ENCODE measurements around the gene SLC11A2. TPM values are rescaled to one million over a fixed set of nuclear protein-coding genes. Genes with fewer than 3 reads are reported as not detected.

The SLC11A2 gene
- total and polyA plus RNA-seq, 2 experiments from 2014 or later: 30.5 to 41.3 TPM

DNA sequence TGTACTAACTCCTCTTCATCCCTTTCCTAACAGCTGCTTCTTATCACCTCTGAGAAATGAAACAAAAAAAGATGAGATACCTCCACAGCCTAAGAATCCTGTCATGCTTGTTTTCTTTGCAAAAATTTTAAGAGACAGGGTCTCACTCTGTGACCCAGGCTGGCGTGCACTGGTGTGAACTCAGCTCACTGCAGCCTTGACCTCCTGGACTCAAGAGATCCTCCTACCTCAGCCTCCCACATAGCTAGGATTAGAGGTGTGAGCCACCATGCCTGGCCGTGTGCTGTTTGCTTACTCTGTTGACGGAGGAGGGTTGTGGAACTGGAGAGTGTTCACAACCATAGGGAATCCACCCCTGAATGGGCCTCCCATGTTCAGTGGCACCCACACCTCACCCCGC, 41.0 kb upstream of the SLC11A2 start:
- Histone ChIP-seq H3K27me3 (no peaks in the 10 kb centered on the region), H3K9me3 (ENCODE audit: low read depth) (no peaks in the 10 kb centered on the region), H3K36me3 (peaks cover 58% of the 10 kb centered on the region), H3K27ac (no peak overlapping the region), H3K4me3 (no peak overlapping the region), H3K4me1 (ENCODE audit: low read depth) (no peaks in the 10 kb centered on the region)
- TF ChIP-seq, protein P1, sequence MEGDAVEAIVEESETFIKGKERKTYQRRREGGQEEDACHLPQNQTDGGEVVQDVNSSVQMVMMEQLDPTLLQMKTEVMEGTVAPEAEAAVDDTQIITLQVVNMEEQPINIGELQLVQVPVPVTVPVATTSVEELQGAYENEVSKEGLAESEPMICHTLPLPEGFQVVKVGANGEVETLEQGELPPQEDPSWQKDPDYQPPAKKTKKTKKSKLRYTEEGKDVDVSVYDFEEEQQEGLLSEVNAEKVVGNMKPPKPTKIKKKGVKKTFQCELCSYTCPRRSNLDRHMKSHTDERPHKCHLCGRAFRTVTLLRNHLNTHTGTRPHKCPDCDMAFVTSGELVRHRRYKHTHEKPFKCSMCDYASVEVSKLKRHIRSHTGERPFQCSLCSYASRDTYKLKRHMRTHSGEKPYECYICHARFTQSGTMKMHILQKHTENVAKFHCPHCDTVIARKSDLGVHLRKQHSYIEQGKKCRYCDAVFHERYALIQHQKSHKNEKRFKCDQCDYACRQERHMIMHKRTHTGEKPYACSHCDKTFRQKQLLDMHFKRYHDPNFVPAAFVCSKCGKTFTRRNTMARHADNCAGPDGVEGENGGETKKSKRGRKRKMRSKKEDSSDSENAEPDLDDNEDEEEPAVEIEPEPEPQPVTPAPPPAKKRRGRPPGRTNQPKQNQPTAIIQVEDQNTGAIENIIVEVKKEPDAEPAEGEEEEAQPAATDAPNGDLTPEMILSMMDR (IDR thresholded peaks at IDR 0.05; ENCODE audit: low read depth, low read length): no peak
- DNase-seq (ENCODE audit: low read depth in 1 of 2, low spot score in 1 of 2): no peak

DNA sequence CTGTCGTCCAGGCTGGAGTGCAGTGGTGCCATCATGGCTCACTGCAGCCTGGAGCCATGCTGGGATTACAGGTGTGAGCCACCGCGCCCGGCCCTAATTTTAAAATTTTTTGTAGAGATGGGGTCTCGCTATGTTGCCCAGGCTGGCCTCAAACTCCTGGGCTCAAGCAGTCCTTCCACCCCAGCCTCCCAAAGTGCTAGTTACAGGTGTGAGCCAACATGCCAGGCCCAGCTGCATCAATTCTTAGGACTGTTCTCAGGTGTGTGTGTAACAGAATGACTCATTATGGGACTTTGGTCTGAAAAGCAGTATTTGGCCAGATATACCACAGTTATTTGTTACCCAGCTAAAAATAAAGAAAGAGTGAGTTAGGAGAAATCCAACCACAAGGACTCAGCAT, 39.3 kb upstream of the SLC11A2 start:
- no peaks in the 10 kb centered on the region for H3K27me3 ChIP-seq
- DNase-seq (ENCODE audit: low read depth in 1 of 2, low spot score in 1 of 2): no peak
- H3K4me1 ChIP-seq (ENCODE audit: low read depth): no peaks in the 10 kb centered on the region
- no peak overlapping the region for H3K27ac ChIP-seq
- H3K4me3 ChIP-seq: no peak overlapping the region
- TF ChIP-seq, protein P1 (IDR thresholded peaks at IDR 0.05; ENCODE audit: low read depth, low read length): no peak
- H3K9me3 ChIP-seq (ENCODE audit: low read depth): no peaks in the 10 kb centered on the region
- H3K36me3 ChIP-seq: peaks cover 54% of the 10 kb centered on the region

DNA sequence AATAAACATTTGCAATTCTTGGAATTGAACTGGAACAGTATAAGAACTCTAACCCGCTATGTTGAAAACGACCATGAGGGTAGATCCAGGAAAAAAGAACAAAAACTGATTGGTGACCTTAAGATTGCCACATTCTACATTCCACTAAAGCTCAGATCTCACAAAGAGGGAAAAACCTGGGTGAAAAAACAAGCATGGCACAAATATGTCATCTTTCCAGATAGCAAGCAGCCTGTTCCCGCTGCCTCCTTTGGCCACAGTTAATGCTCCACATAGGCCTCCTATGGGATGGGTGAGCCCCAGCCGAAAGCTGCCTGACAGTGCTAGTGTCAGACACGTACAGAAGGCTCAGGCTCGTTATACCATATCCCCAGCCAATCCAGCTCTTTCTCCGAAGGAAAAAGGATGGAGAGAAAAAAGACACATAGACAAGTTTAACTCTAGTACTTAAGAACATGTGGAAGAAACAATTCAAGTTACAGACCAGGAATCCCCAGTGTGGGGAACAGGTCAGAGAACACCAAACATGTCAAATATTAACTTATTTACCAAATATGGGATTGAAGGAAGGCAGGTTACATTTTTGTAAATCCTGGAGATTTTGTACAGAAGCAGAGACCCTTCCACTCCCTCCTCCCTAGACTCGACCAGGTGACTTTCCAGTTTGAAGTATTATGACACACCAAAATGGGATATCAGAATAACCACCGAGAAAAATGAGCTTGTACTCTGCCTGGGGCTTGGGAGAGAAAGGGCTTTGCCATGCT, 36.6 kb upstream of the SLC11A2 start:
- Histone ChIP-seq H3K27ac (peak overlapping the region; percentile 75), H3K27me3 (no peaks in the 10 kb centered on the region), H3K36me3 (peaks cover 53% of the 10 kb centered on the region), H3K4me1 (ENCODE audit: low read depth) (no peaks in the 10 kb centered on the region), H3K4me3 (no peak overlapping the region), H3K9me3 (ENCODE audit: low read depth) (no peaks in the 10 kb centered on the region)
- DNase-seq (ENCODE audit: low read depth in 1 of 2, low spot score in 1 of 2): no peak
- TF ChIP-seq, protein P1 (IDR thresholded peaks at IDR 0.05; ENCODE audit: low read depth, low read length): no peak

DNA sequence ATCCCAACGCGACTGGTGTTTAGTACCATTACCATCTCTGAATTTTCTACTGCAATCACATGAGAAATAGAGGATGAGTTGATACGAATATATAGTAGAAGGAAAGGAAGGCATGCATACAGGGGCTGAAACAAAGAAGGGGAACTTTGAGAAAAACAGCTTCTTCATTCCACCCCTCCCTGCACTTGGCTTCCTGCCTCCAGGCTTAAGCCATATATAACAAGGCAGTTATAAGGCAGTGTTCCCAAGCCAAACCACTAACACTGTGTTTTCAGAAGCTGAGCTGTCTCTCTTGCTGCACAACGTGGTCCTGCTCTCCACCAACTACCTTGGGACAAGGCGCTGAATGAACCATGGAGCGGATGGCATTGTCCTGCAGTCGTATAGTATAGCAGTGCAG, 32.9 kb upstream of the SLC11A2 start:
- Histone ChIP-seq H3K9me3 (ENCODE audit: low read depth) (no peaks in the 10 kb centered on the region), H3K27ac (no peak overlapping the region), H3K4me3 (no peak overlapping the region), H3K27me3 (no peaks in the 10 kb centered on the region), H3K36me3 (peaks cover 44% of the 10 kb centered on the region), H3K4me1 (ENCODE audit: low read depth) (no peaks in the 10 kb centered on the region)
- DNase-seq (ENCODE audit: low read depth in 1 of 2, low spot score in 1 of 2): no peak
- TF ChIP-seq, protein P1 (IDR thresholded peaks at IDR 0.05; ENCODE audit: low read depth, low read length): no peak

DNA sequence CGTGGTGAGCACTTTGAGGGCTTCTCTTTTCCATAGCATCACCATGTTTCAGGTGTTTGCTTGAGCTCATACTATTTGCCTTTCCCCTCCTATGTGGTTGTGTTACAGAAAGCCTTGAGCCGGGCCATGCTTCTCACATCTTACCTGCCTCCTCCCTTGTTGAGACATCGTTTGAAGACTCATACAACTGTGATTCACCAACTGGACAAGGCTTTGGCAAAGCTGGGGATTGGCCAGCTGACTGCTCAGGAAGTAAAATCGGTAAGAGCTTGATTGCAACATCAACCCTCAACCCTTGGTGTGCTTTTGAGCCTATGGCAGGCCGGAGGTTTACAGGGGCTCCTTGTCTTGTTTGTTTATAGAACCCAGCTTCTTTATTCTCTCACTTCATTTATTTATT, 30.1 kb upstream of the SLC11A2 start:
- Histone ChIP-seq H3K36me3 (peaks cover 38% of the 10 kb centered on the region), H3K4me1 (ENCODE audit: low read depth) (no peaks in the 10 kb centered on the region), H3K27ac (no peak overlapping the region), H3K27me3 (no peaks in the 10 kb centered on the region), H3K9me3 (ENCODE audit: low read depth) (no peaks in the 10 kb centered on the region), H3K4me3 (no peak overlapping the region)
- peak in 1 of 2 donors; percentile 77 for DNase-seq (ENCODE audit: low read depth in 1 of 2, low spot score in 1 of 2)
- TF ChIP-seq, protein P1 (IDR thresholded peaks at IDR 0.05; ENCODE audit: low read depth, low read length): no peak

Measured in cardiac muscle cell (in vitro differentiated cells and primary cell).